ENCODE data around the gene ENTR1.
A peak's percentile ranks its signal among the peaks of the same experiment; 100 is the strongest.

Gene ENTR1

DNA sequence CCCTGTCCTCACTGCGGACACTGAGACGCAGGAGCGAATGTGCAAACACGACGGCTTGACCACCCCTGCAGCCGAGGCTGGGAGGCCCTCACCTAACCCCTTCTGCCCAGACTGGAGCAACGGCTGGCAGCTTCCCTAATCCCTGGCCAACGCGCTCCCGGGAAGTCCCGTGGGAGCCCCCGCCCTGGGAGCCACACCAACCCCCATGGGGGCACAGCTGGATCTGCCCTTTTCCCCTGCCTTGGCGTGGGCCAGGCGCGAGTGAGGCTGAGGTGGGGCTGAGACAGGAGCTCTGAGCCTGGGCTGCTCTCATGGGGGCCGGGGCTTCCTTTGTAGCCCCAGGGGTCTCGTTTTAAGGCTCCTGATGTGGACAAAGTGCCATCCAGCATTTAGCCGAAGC lies 42.2 kb downstream of the ENTR1 start:
- TF ChIP-seq, protein P1, sequence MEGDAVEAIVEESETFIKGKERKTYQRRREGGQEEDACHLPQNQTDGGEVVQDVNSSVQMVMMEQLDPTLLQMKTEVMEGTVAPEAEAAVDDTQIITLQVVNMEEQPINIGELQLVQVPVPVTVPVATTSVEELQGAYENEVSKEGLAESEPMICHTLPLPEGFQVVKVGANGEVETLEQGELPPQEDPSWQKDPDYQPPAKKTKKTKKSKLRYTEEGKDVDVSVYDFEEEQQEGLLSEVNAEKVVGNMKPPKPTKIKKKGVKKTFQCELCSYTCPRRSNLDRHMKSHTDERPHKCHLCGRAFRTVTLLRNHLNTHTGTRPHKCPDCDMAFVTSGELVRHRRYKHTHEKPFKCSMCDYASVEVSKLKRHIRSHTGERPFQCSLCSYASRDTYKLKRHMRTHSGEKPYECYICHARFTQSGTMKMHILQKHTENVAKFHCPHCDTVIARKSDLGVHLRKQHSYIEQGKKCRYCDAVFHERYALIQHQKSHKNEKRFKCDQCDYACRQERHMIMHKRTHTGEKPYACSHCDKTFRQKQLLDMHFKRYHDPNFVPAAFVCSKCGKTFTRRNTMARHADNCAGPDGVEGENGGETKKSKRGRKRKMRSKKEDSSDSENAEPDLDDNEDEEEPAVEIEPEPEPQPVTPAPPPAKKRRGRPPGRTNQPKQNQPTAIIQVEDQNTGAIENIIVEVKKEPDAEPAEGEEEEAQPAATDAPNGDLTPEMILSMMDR (conservative IDR thresholded peaks at IDR 0.05) = no peak
- no peak for TF ChIP-seq ZFX (IDR thresholded peaks at IDR 0.05)
- no peak overlapping the region for H3K27ac ChIP-seq

DNA sequence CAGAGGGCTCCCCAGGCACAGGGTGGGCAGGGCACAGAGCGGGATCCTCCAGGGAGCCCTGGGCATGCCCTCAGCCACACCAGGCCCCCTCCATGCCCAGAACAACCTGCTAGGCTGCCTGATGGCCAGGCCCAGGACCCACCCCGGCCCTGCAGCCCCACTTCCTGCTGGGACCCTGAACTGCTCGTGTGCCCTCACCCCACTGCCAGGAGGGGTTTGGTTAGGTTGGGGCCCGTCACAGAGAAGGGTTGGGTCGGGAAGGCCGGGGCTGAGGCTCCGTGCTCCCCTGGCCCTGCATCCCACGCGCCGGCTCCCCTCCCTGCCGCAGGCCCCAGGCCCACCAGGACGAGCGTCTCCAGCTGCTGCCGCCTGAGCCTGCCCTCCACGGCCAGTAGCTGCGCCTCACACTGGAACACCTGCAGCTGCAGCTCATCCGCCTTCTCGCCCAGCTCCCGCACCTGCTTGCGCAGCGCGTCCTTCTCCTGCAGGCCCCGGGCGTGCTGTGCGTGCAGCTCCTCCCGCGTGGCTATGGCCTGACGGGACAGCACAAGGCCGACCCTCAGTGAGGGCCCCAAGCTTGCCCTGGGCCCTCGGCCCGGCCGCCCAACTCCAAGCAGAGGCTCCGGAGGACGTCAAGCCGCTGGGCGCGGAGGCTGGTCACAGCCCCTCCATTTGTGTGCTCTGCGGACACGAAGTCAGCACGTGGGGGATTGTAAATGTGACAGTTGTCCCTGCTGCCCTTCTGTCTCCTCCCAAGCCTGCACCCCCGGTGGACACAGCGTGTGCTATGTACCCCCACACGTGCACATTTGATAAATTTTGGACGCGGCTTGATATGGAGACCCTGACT lies 42.9 kb downstream of the ENTR1 start:
- TF ChIP-seq ZFX (IDR thresholded peaks at IDR 0.05) = no peak
- TF ChIP-seq, protein P1 (conservative IDR thresholded peaks at IDR 0.05) = no peak
- H3K27ac ChIP-seq = no peak overlapping the region

DNA sequence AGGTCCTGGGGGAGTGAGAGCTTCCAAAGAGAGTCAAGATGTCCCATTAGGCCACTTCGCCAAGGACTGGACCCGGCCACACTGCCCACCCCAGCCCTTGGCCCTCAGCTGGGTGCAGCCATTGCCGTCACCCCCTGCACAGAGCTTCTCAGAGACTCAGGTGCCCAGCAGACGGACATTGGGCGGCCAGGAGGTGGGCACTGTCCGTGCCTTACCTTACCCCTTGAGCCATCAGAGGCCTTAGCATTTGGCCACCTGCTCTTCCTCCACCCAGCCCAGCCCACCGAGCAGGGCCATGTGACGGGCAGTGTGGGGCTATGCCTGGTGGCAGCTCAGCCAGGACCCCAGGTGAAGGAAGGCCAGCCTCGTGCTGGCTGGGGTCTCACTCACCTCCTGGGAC lies 43.6 kb downstream of the ENTR1 start:
- H3K27ac ChIP-seq = no peak overlapping the region
- TF ChIP-seq, protein P1 (conservative IDR thresholded peaks at IDR 0.05) = no peak
- TF ChIP-seq ZFX (IDR thresholded peaks at IDR 0.05) = no peak

DNA sequence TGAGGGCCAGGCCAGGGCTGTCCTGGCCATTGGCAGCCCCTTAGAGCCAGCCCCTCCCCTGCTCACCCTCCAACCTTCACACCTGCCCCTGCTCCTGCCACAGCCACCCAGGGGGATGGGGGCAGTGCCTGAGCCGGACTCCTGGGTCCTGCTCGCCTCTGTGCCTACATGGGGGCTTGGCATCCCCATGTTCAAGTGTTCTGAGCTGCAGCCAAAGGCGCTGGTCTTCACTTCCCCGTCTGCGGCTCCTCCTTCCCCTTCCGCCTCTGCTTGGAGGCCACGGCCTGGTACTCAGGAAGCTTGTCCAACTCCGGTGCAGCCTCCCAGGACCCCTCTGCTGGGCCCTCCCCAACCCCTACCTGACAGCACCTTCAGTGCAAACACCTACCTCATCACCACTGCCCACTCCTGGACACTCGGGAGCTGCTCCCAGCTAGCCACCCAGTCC lies 44.6 kb downstream of the ENTR1 start:
- peak overlapping the region; percentile 8; the same call in 1 of the 2 replicates for H3K27ac ChIP-seq
- TF ChIP-seq, protein P1 (conservative IDR thresholded peaks at IDR 0.05) = no peak
- TF ChIP-seq ZFX (IDR thresholded peaks at IDR 0.05) = no peak

DNA sequence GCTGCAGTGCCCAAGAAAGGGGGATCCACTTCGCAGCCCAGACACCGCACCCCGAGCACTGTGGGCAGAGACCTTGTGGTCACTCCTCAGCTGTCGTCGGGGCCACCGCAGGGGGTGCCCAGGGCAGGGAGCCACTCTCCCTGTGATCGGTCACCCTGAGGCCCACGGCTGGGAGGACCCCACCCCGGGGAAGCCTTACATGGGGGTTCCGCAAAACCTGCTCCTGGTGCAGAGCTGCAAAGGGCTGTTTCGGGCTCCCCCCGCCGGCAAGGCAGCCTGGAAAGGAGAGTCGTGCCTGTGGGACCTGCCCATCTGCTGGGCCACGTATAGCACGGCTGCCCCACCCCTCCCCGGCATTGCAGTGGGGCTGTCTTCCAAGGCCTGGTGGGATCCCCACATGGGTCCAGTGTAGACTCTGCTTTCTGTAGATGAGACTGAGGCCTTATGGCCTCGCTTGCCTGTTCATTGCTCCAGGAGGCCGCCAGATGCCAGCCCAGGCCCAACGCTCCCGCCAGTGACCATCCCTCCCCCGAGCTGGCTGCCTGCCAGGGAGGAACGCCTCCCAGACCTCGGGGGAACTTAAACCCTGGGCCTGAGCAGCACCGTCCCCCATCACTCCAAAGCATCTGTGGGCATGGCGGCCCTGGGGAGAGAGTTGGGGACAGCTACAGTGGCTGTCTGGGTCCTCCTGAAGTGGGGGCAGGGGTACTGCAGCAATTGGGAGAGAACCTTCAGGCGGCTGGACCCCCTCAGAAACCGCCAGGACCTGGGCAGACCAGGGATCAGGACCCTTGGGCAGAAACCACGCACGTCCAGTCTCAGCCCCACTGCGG lies 45.3 kb downstream of the ENTR1 start:
- TF ChIP-seq, protein P1 (conservative IDR thresholded peaks at IDR 0.05) = no peak
- no peak for TF ChIP-seq ZFX (IDR thresholded peaks at IDR 0.05)
- H3K27ac ChIP-seq = no peak overlapping the region

DNA sequence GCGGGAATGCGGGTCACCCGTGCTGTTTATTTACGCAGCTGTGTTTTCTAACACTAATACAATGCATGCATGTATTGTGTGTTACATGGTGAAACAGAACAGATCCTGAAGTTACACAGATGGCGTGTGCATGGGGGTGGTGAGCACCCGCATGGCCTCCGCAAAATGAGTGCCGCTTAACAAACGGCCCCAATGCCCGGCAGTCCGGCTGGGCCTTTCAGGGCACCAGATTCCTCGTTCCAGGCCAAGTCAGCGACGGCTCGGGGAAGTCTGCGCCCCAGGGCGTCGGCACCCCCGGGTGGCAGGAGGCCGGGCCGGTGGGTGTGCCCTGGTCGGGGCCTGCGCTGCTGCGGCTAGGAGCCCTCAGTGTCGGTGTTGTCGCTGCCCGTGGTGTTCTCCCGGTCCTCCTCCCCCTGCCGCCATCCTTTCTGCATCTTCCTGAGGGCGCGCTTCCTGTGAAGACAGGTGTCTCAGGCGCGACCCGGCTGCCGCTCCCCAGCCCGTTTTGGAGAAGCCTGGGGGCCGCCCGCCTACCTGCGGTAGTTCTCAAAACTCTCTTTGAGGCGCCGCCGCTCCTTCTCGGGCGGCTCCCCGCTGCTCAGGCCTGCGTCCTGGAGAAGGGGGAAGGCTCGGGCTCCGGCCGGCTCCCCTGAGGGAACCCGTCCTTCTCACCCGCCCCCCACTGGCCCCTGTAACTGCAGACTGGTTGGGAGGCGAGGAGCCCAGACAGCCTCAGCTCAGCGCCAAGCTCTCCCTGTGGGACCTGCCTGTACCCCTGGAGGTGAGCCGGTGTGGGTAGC lies 46.3 kb downstream of the ENTR1 start:
- TF ChIP-seq, protein P1 (conservative IDR thresholded peaks at IDR 0.05) = peak; percentile 29; the same call in 1 of the 2 replicates
- no peak; the same call in 1 of the 2 replicates for TF ChIP-seq ZFX (IDR thresholded peaks at IDR 0.05)
- peak overlapping the region; percentile 86 for H3K27ac ChIP-seq

Data from C4-2B (cell line).